GM18951 (cell line): ENCODE results near the gene ZBTB4.

Source experiments
- POLR2A ChIP-seq: IDR thresholded peaks from 4 replicates; pipeline ENCODE4 v1.6.1; 2011; ENCODE audit warnings: mild to moderate bottlenecking; ENCODE audit not compliant: insufficient read length, insufficient read depth; ENCODE audit errors: extremely low read depth
- in situ Hi-C: fragments of 300-500 bp; cut with MboI; formaldehyde crosslinking; loops from one replicate; pipeline ENCODE4 v1.12.0; 2022; ENCODE audit warnings: low sequenced_read_pairs, mixed read lengths, inconsistent platforms; ENCODE audit not compliant: unreplicated experiment

ZBTB4 gene

GRCh38 chr17:7468804-7469389 is 10.5 kb downstream of the ZBTB4 start:
- no peak for TF ChIP-seq POLR2A
- in situ Hi-C loops: no loop called here

GRCh38 chr17:7468290-7468689 is 11.1 kb downstream of the ZBTB4 start:
- TF ChIP-seq POLR2A: no peak
- in situ Hi-C loops: no loop called here

GRCh38 chr17:7467498-7467897 is 11.9 kb downstream of the ZBTB4 start:
- in situ Hi-C loops: no loop called here
- TF ChIP-seq POLR2A: no peak

GRCh38 chr17:7466639-7467341 is 12.6 kb downstream of the ZBTB4 start:
- no peak for TF ChIP-seq POLR2A
- in situ Hi-C loops: no loop called here

- in situ Hi-C loops: no loop called here
- no peak for TF ChIP-seq POLR2A
Measured at GRCh38 chr17:7466318-7466638, 13.2 kb downstream of the ZBTB4 start.

GRCh38 chr17:7465597-7466275 is 13.7 kb downstream of the ZBTB4 start:
- in situ Hi-C loops: no loop called here
- no peak for TF ChIP-seq POLR2A

GRCh38 chr17:7464081-7464480 is 15.3 kb downstream of the ZBTB4 start:
- in situ Hi-C loops: no loop called here
- no peak for TF ChIP-seq POLR2A

GRCh38 chr17:7463372-7463846 is 16.0 kb downstream of the ZBTB4 start:
- in situ Hi-C loops: no loop called here
- TF ChIP-seq POLR2A: no peak

- in situ Hi-C loops: no loop called here
- no peak for TF ChIP-seq POLR2A
Measured at GRCh38 chr17:7462474-7463371, 16.7 kb downstream of the ZBTB4 start.

GRCh38 chr17:7460850-7461660 is 18.4 kb downstream of the ZBTB4 start:
- TF ChIP-seq POLR2A: no peak
- in situ Hi-C loops: no loop called here

GRCh38 chr17:7459961-7460545 is 19.4 kb downstream of the ZBTB4 start:
- in situ Hi-C loops: no loop called here
- no peak for TF ChIP-seq POLR2A

- in situ Hi-C loops: no loop called here
- no peak for TF ChIP-seq POLR2A
Measured at GRCh38 chr17:7448461-7448860, 31.0 kb downstream of the ZBTB4 start.
